DOHH2 (cell line): ENCODE results near the gene SLC44A2.

ENCODE experiments used
- H3F3A ChIP-seq: fragments of 200-600 bp; sonication (generic), shearing (Covaris generic); 2 replicates; pipeline ENCODE4 v1.6.0; 2016; ENCODE audit warnings: antibody characterized with exemption, mild to moderate bottlenecking; ENCODE audit not compliant: control insufficient read depth, insufficient read depth
- H3K27ac ChIP-seq: fragments of 200-600 bp; sonication (generic); 2 replicates; pipeline ENCODE4 v1.5.1; 2014; ENCODE audit warnings: low read depth, mild to moderate bottlenecking, low read length, moderate library complexity
- H3K27me3 ChIP-seq: fragments of 200-600 bp; sonication (generic); 2 replicates; pipeline ENCODE4 v1.6.1; 2014; ENCODE audit warnings: mild to moderate bottlenecking, low read length, mixed read lengths; ENCODE audit not compliant: control insufficient read depth
- H3K36me3 ChIP-seq: fragments of 200-600 bp; sonication (generic); 2 replicates; pipeline ENCODE4 v1.6.1; 2014; ENCODE audit warnings: mild to moderate bottlenecking, low read length, moderate library complexity, mixed read lengths; ENCODE audit not compliant: control insufficient read depth
- H3K4me1 ChIP-seq: fragments of 200-600 bp; sonication (generic); 2 replicates; pipeline ENCODE4 v1.6.1; 2014; ENCODE audit warnings: mild to moderate bottlenecking, low read length, mixed read lengths; ENCODE audit not compliant: control insufficient read depth
- H3K4me2 ChIP-seq: fragments of 200-600 bp; sonication (generic); 2 replicates; pipeline ENCODE4 v1.6.0; 2014; ENCODE audit warnings: mild to moderate bottlenecking, low read length, moderate library complexity
- H3K4me3 ChIP-seq: fragments of 200-600 bp; sonication (generic); 2 replicates; pipeline ENCODE4 v1.5.1; 2014; ENCODE audit warnings: mild to moderate bottlenecking, low read length, mixed read lengths
- H3K79me2 ChIP-seq: fragments of 200-600 bp; sonication (generic); 2 replicates; pipeline ENCODE4 v1.6.1; 2014; ENCODE audit warnings: mild to moderate bottlenecking, low read length, mixed read lengths; ENCODE audit not compliant: control insufficient read depth
- H3K9me2 ChIP-seq: fragments of 200-600 bp; sonication (generic); replicated peaks from 2 replicates; pipeline ENCODE4 v1.6.1; 2014; ENCODE audit warnings: mild to moderate bottlenecking, low read length, mixed read lengths; ENCODE audit not compliant: control insufficient read depth
- H3K9me3 ChIP-seq: fragments of 200-600 bp; sonication (generic); 2 replicates; pipeline ENCODE4 v1.6.1; 2014; ENCODE audit warnings: antibody characterized with exemption, low read length, mixed read lengths; ENCODE audit not compliant: control insufficient read depth, insufficient read depth
- H4K20me1 ChIP-seq: fragments of 200-600 bp; sonication (generic); 2 replicates; pipeline ENCODE4 v1.6.0; 2014; ENCODE audit warnings: low read depth, mild to moderate bottlenecking, antibody characterized with exemption, low read length, moderate library complexity; ENCODE audit not compliant: control insufficient read depth, insufficient read depth
- CTCF ChIP-seq: fragments of 200-600 bp; sonication (generic); IDR thresholded peaks from one replicate; pipeline ENCODE4 v1.5.1; 2014; ENCODE audit warnings: antibody characterized with exemption, mild to moderate bottlenecking, low read depth, low read length; ENCODE audit not compliant: poor library complexity, severe bottlenecking
- EZH2phosphoT487 ChIP-seq: fragments of 200-600 bp; sonication (generic); IDR thresholded peaks from 2 replicates; pipeline ENCODE4 v1.6.1; 2017; ENCODE audit warnings: borderline replicate concordance, mild to moderate bottlenecking, antibody characterized with exemption, low read length, moderate library complexity, mixed read lengths

Gene SLC44A2

GRCh38 chr19:10636304-10636972 is 11.1 kb downstream of the SLC44A2 start:
- Histone ChIP-seq H4K20me1 (no peaks in the 10 kb centered on the region), H3K9me2 (no peaks in the 10 kb centered on the region), H3K4me1 (no peaks in the 10 kb centered on the region), H3K79me2 (no peaks in the 10 kb centered on the region), H3K4me2 (no peak overlapping the region), H3K36me3 (peaks cover 52% of the 10 kb centered on the region), H3K27ac (no peak overlapping the region), H3K4me3 (no peak overlapping the region), H3F3A (no peaks in the 10 kb centered on the region), H3K9me3 (no peaks in the 10 kb centered on the region), H3K27me3 (no peaks in the 10 kb centered on the region)
- TF ChIP-seq EZH2phosphoT487: no peak
- TF ChIP-seq CTCF: no peak

GRCh38 chr19:10637894-10638293 is 12.5 kb downstream of the SLC44A2 start:
- no peak overlapping the region for H3K4me3 ChIP-seq
- no peaks in the 10 kb centered on the region for H3F3A ChIP-seq
- peaks cover 44% of the 10 kb centered on the region for H3K36me3 ChIP-seq
- H4K20me1 ChIP-seq: no peaks in the 10 kb centered on the region
- no peaks in the 10 kb centered on the region for H3K27me3 ChIP-seq
- H3K79me2 ChIP-seq: no peaks in the 10 kb centered on the region
- H3K4me2 ChIP-seq: no peak overlapping the region
- no peaks in the 10 kb centered on the region for H3K9me2 ChIP-seq
- TF ChIP-seq EZH2phosphoT487 (no peak), CTCF (no peak)
- no peaks in the 10 kb centered on the region for H3K4me1 ChIP-seq
- no peak overlapping the region for H3K27ac ChIP-seq
- H3K9me3 ChIP-seq: no peaks in the 10 kb centered on the region

- H3F3A ChIP-seq: no peaks in the 10 kb centered on the region; the same call in 1 of the 2 replicates
- no peaks in the 10 kb centered on the region for H4K20me1 ChIP-seq
- no peaks in the 10 kb centered on the region for H3K79me2 ChIP-seq
- TF ChIP-seq EZH2phosphoT487 (no peak), CTCF (no peak)
- H3K4me1 ChIP-seq: peaks cover 6% of the 10 kb centered on the region
- H3K4me2 ChIP-seq: no peak overlapping the region
- no peaks in the 10 kb centered on the region for H3K27me3 ChIP-seq
- no peaks in the 10 kb centered on the region for H3K9me2 ChIP-seq
- no peak overlapping the region for H3K4me3 ChIP-seq
- no peaks in the 10 kb centered on the region for H3K9me3 ChIP-seq
- peaks cover 34% of the 10 kb centered on the region for H3K36me3 ChIP-seq
- no peak overlapping the region for H3K27ac ChIP-seq
Observed at GRCh38 chr19:10639836-10640235, 14.5 kb downstream of the SLC44A2 start.
